GM18511 (cell line): ENCODE results near the gene PLXNA4.
"Not testable (repeated sequence)": the region's sequence is repeated elsewhere in the genome, so short reads cannot be mapped to it uniquely, and the experiment has no call there.

Experiments
- ATAC-seq: cut with Tn5 transposase; IDR thresholded peaks from one replicate; pipeline ENCODE4 v1.9.1; 2021; ENCODE audit warnings: mild to moderate bottlenecking, moderate library complexity; ENCODE audit not compliant: unreplicated experiment

Gene PLXNA4

DNA sequence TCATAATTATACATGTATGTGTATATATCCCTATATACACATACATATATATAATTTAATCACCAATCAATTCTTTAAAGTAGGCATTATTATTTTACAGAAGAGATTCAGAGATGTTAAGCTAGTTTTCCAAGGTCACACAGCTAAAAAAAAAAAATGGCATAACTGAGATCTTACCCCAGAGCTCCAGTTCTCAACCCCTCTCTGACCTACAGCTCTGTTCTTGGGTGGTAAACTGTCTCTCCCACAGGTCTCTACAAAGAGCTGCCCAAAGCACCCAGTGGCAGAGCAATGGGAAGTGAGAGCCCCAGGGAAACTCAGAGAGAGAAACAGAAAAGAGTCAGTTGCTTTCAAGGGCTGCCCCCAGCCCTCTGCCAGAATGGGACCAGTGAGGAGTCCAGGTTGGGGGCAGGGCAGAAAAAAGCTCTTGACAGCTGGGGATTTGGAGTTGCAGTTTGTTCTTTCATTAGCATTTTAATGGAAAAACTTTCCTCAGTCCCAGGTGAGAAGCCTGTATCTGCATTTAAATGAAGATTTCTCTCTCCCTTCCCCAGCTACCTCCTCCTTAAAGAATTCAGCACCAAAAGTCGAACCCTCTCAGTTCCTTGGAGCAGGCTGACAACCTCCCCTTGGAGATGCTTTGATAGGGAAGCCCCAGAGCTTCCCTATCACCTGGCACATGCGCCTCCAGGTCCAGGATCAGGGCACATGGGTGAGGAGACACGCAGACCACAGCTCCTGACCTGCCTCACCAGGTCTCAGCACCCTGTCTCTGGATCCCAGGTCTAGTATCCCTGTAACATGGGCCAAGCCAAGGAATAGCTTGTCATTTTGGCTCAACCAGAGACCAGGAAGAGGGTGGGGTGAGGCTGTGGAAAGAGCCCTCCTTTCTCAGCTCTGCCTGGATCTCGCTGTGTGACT lies 388.1 kb downstream of the PLXNA4 start:
- no peak for ATAC-seq

DNA sequence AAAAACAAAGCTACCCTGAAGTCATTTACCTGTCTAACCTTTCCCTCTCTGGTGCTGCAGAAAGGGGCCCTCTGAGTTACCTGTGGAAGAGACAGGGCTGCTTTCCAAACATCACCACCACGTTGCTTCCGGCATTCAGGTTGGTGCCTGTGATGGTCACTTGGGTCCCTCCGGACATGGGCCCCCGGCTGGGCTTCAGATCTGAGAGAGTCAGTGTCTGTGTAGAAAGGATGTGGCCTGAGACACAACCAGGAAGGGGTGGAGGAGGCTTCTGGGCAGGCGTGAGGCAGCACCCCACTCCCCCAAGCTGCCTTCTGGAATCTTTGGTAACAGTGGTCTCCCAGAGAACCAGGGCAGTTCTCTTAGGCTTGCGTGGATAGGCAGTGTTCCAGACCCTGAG lies 388.9 kb downstream of the PLXNA4 start:
- no peak for ATAC-seq

GRCh38 chr7:132185150-132185549 lies 391.1 kb downstream of the PLXNA4 start:
- no peak for ATAC-seq

DNA sequence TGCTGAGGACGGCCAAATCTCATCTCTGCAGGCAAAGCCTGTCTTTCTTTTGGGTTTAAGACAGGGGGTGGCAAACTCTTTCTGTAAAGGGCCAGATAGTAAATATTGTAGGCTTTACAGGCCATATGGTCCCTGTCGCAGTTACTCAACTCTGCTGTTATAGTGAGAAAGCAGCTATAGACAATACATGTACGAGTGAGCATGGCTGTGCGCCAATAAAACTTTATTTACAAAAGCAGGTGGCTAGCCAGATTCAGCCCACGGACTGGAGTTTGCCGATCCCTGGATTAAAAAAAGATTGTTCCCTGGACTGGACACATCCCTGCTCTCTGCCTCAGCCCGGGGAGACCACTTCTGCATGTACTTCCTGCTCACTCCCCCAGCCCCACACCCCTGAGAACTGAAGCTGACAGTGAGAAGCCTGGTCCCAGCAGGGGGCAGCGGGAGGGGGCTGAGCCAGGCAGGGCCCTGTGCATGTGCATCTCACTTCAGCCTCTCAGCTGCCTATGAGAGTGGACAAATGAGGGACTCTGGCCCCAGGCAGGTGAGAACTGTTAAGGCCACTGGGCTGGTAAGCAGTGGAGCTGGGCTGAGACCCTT lies 392.4 kb downstream of the PLXNA4 start:
- no peak for ATAC-seq

DNA sequence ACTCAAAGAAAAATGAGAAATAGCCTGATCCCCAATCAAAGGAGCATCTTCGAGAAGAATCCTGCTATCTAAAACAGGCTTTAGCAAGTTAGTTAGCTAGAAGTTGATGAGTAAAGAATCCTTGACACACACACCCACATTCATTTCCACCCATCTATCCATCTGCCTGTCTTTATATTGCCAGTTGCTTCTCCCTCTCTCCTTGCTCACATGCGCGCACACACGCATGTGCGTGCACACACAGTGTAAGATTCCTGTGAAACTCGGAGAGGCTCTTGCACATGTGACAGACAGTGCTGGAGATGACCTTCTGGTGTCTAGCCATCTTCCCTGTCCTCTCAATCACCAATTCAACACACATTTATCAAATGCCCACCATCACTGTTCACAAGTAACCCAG lies 393.3 kb downstream of the PLXNA4 start:
- ATAC-seq = no peak

- ATAC-seq = no peak
These were observed 394.2 kb downstream of the PLXNA4 start for GRCh38 chr7:132181946-132182685.

- ATAC-seq = no peak
These were observed 394.9 kb downstream of the PLXNA4 start for GRCh38 chr7:132181371-132181770.

DNA sequence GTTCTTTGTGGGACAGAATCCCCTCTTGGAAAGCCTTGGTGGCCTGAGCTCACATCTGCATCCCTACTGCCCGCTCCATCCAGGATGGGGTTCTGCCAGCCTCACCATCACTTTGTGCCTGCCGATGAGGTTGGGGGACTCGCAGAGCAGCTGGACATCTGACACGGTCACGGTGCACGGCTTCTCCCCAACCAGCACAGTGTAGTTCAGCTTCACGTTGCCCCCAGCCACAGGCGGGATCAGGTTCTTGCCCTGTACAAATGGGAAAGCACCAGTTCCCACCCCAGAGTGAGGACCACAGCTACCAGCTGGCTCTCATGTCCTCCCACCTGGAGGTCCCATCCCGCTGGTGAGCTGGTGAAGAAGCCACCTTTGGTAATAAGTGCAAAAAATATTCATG lies 395.8 kb downstream of the PLXNA4 start:
- no peak for ATAC-seq

GRCh38 chr7:132179681-132180080 lies 396.6 kb downstream of the PLXNA4 start:
- ATAC-seq = no peak

DNA sequence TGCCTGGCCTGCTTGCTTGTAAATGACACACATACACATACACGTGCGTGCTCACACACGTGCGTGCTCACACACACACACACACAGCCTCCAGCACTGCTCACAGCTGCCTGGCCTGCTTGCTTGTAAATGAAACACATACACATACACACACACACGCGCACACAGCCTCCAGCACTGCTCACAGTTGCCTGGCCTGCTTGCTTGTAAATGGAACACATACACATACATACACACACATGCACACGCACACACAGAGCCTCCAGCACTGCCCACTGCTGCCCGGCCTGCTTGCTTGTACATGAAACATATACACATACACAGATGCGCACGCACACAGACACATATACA lies 397.2 kb downstream of the PLXNA4 start:
- no peak for ATAC-seq

DNA sequence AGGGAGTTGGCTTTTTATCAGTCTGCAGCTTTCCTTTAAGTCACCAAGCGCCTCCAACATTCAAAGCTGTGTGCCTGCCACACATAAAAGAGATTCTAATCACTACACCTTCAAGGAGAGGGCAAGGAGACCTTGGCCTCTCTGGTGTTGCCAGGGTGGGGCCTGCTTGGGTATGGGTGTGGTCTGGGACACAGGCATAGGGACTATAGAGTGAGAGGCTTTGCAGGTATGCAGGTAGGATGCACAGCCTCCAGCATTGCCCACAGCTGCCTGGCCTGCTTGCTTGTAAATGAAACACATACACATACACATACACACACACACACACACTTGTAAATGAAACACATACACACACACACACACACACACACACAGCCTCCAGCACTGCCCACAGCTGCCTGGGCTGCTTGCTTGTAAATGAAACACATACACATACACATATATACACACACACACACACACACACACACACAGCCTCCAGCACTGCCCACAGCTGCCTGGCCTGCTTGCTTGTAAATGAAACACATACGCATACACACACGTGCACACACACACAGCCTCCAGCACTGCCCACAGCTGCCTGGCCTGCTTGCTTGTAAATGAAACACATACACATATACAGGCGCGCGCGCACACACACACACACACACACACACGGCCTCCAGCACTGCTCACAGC lies 397.7 kb downstream of the PLXNA4 start:
- not testable (repeated sequence) for ATAC-seq

GRCh38 chr7:132177708-132178401 lies 398.4 kb downstream of the PLXNA4 start:
- no peak for ATAC-seq

- no peak for ATAC-seq
These were observed 399.6 kb downstream of the PLXNA4 start for GRCh38 chr7:132176719-132177118.

- no peak for ATAC-seq
These were observed 405.1 kb downstream of the PLXNA4 start for GRCh38 chr7:132171130-132171576.

- no peak for ATAC-seq
These were observed 406.5 kb downstream of the PLXNA4 start for GRCh38 chr7:132169730-132170129.

GRCh38 chr7:132168239-132168638 lies 408.0 kb downstream of the PLXNA4 start:
- no peak for ATAC-seq

DNA sequence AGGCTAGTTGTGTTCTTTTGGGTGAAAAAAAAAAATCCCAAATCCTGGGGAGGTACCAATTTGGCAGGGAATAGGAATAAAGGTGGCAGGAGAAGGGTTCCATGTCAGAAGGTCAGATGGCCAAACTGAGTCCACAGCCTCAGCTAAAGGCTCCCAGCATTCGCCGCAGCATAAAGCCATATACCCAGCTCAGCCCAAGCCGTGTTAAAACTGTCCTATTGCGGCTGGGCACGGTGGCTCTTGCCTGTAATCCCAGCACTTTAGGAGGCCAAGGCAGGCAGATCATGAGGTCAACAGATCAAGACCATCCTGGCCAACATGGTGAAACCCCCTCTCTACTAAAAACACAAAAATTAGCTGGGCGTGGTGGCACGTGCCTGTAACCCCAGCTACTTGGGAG lies 410.6 kb downstream of the PLXNA4 start:
- ATAC-seq = not testable (repeated sequence)

DNA sequence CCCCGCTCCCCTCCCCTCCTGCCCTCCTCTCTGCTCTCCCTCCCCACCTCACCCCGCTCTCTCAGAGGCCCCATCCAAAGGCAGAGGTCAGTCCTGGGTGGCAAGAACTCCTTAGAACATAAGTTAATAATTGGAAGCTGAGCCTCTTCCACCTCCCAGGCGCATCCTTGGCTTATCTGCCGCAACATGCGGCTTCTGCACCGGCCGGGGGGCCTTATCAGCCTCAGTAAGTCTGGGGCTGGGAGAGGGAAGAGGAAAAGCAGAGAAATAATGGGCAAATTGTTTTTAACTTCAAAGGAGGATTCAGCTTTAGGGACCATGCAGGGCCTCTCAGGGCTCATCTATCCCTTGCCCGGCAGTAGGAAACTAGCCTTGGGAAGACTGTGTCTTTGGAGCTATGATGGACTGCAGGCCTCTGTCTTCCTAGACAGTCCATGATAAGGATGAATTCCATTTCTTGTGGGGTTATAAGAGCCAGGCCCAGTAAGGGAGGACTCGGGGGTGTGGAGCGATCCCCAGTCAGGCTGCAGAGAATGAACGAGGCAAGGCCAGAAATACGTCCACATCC lies 411.6 kb downstream of the PLXNA4 start:
- no peak for ATAC-seq

- no peak for ATAC-seq
These were observed 413.6 kb downstream of the PLXNA4 start for GRCh38 chr7:132162556-132163144.

GRCh38 chr7:132161976-132162375 lies 414.3 kb downstream of the PLXNA4 start:
- no peak for ATAC-seq
